HepG2 (cell line): Measurements from ENCODE around the gene PRDM11. TPM values are rescaled to one million over a fixed set of nuclear protein-coding genes. Genes with fewer than 3 reads are reported as not detected.

Source experiments
- ATAC-seq: fragments of 200-7000 bp; cut with Tn5 transposase; 3 replicates; pipeline ENCODE4 v1.9.1; 2020; ENCODE audit warnings: mild to moderate bottlenecking, moderate library complexity
- BruUV-seq: library from RNA; stranded (reverse); fragments of 400-500 nt; replicated peaks from 2 replicates; lab custom pipeline; 2021; lab: Mats Ljungman, UMichigan
- CTCF ChIA-PET: fragments of 300-600 bp; formaldehyde crosslinking; extraction: SDS; loops from one replicate; lab custom pipeline; 2021; ENCODE audit warnings: low total read pairs, inconsistent platforms, low intra/inter-chr PET ratio; lab: Yijun Ruan, JAX
- POLR2A ChIA-PET: fragments of 350-600 bp; sonication (Branson Sonifier 250); formaldehyde crosslinking; loops from one replicate; lab custom pipeline; 2020; ENCODE audit warnings: antibody characterized with exemption, inconsistent platforms; lab: Yijun Ruan, JAX
- DNase-seq: peaks from one replicate; pipeline ENCODE4 v3.0.0-alpha.2; 2015; ENCODE audit warnings: low spot score
- FAIRE-seq: peaks from 3 replicates; lab custom pipeline; 2011; peaks lifted over from hg19 to GRCh38; lab: Jason Lieb, UNC
- H2AFZ ChIP-seq: one replicate; pipeline ENCODE4 v1.6.1; 2011; ENCODE audit warnings: low read length, inconsistent platforms
- H3K27ac ChIP-seq: fragments of 300-600 bp; 3 replicates; pipeline ENCODE4 v1.8.0; 2011; ENCODE audit warnings: mixed run types, mild to moderate bottlenecking, mixed read lengths, low read length, inconsistent platforms; ENCODE audit not compliant: insufficient read depth; ENCODE audit errors: extremely low read length
- H3K27me3 ChIP-seq, 2 experiments: fragments of 200-600 bp in 1 of 2; 2 replicates in 1 of 2; 3 replicates in 1 of 2; pipeline versions ENCODE4 v1.6.0 to v1.8.0; 2011; ENCODE audit warnings: low read length in 2 of 2, mild to moderate bottlenecking in 2 of 2, moderate library complexity in 2 of 2, inconsistent platforms in 1 of 2; ENCODE audit not compliant: insufficient read depth in 2 of 2, control insufficient read depth in 1 of 2
- H3K36me3 ChIP-seq, 2 experiments: fragments of 200-600 bp in 1 of 2; replicated peaks in 1 of 2; 2 replicates in 1 of 2; 3 replicates in 1 of 2; pipeline versions ENCODE4 v1.5.1 to v1.8.0; 2011; ENCODE audit warnings: low read length in 2 of 2, inconsistent platforms in 1 of 2; ENCODE audit not compliant: insufficient read depth in 2 of 2, control insufficient read depth in 1 of 2
- H3K4me1 ChIP-seq: 2 replicates; pipeline ENCODE4 v1.5.1; 2012; ENCODE audit warnings: low read length, inconsistent platforms; ENCODE audit not compliant: insufficient read depth
- H3K4me2 ChIP-seq: 2 replicates; pipeline ENCODE4 v1.6.0; 2011; ENCODE audit warnings: low read depth, low read length, inconsistent platforms
- H3K4me3 ChIP-seq, 3 experiments: fragments of 200-600 bp in 1 of 3; sonication (generic), shearing (Covaris generic) in 1 of 3; replicated peaks in 1 of 3; 2 replicates each; pipeline ENCODE4 v1.5.1; 2011 to 2016; ENCODE audit warnings: low read length in 3 of 3, inconsistent platforms in 2 of 3, low read depth in 2 of 3, mild to moderate bottlenecking in 2 of 3, control low read depth in 1 of 3, mixed read lengths in 1 of 3; ENCODE audit not compliant: insufficient read depth in 1 of 3
- H3K79me2 ChIP-seq: one replicate; pipeline ENCODE4 v1.6.1; 2011; ENCODE audit warnings: low read length, inconsistent platforms; ENCODE audit not compliant: insufficient read depth
- H3K9ac ChIP-seq: 2 replicates; pipeline ENCODE4 v1.6.0; 2011; ENCODE audit warnings: mild to moderate bottlenecking, low read depth, low read length, inconsistent platforms; ENCODE audit not compliant: insufficient read depth
- H3K9me3 ChIP-seq: 2 replicates; pipeline ENCODE4 v1.5.1; 2012; ENCODE audit warnings: mild to moderate bottlenecking, low read length
- H4K20me1 ChIP-seq: 2 replicates; pipeline ENCODE4 v1.6.0; 2011; ENCODE audit warnings: inconsistent platforms, mild to moderate bottlenecking, low read length, moderate library complexity; ENCODE audit not compliant: insufficient read depth
- MTA1 ChIP-seq: sonication (generic); formaldehyde crosslinking; IDR thresholded peaks from 2 replicates; pipeline ENCODE4 v1.4.0; 2020; ENCODE audit warnings: missing genetic modification reagents, mild to moderate bottlenecking, borderline replicate concordance
- ZC3H4 ChIP-seq: sonication (generic); formaldehyde crosslinking; IDR thresholded peaks from 2 replicates; pipeline ENCODE4 v1.4.0; 2020; ENCODE audit warnings: missing genetic modification reagents, borderline replicate concordance
- ZFYVE20 ChIP-seq: sonication (generic); formaldehyde crosslinking; IDR thresholded peaks from 2 replicates; pipeline ENCODE4 v1.8.0; 2023; ENCODE audit warnings: low read depth, mild to moderate bottlenecking, moderate library complexity, missing genetic modification reagents, borderline replicate concordance
- ZNF280D ChIP-seq: sonication (generic); formaldehyde crosslinking; IDR thresholded peaks from 2 replicates; pipeline ENCODE4 v1.5.1; 2020; ENCODE audit warnings: mild to moderate bottlenecking, missing genetic modification reagents
- ZNF317 ChIP-seq: sonication (generic); formaldehyde crosslinking; IDR thresholded peaks from 2 replicates; pipeline ENCODE4 v1.5.0; 2020; ENCODE audit warnings: mild to moderate bottlenecking, missing genetic modification reagents
- ZNF598 ChIP-seq: sonication (generic); formaldehyde crosslinking; IDR thresholded peaks from 2 replicates; pipeline ENCODE4 v1.5.1; 2020; ENCODE audit warnings: mild to moderate bottlenecking, missing genetic modification reagents, borderline replicate concordance
- ZNF761 ChIP-seq: sonication (generic); formaldehyde crosslinking; conservative IDR thresholded peaks from 2 replicates; pipeline ENCODE4 v1.4.0; 2020; ENCODE audit warnings: mild to moderate bottlenecking, missing genetic modification reagents
- ZNF782 ChIP-seq: sonication (generic); formaldehyde crosslinking; IDR thresholded peaks from 2 replicates; pipeline ENCODE4 v1.4.0; 2020; ENCODE audit warnings: missing genetic modification reagents, mild to moderate bottlenecking, borderline replicate concordance
- WGBS: methylation state at CpG from one replicate; pipeline ENCODE4 v1.1.6; 2017; ENCODE audit warnings: low lambda C conversion rate; 5-methylcytosine and 5-hydroxymethylcytosine counted together
- in situ Hi-C: cut with HindIII; loops from 2 replicates; pipeline ENCODE4 v1.10.0; 2017; ENCODE audit warnings: low pct_unique_long_range_greater_than_20kb; ENCODE audit not compliant: extremely low pct_ligation_motif_present
- intact Hi-C: fragments of 100-400 bp; cut with micrococcal nuclease; formaldehyde crosslinking; loops from one replicate; pipeline ENCODE4 v1.10.0; 2022; ENCODE audit not compliant: unreplicated experiment
- polyA plus RNA-seq, 8 experiments: library from polyadenylated mRNA; depleted of rRNA in 3 of 8; stranded (reverse) in 7 of 8; unstranded in 1 of 8; fragments of >200 nt; fragmentation: Illumina TruSeq in 4 of 8; extraction: Trizol in 4 of 8; gene quantifications; 2 replicates each; pipeline versions ENCODE4 v1.2.1 to v1.2.3, GENCODE V29; 2011 to 2016; ENCODE audit warnings: low read depth in 4 of 8, missing spikeins in 1 of 8, mixed read lengths in 1 of 8; ENCODE audit not compliant: insufficient read depth in 1 of 8
- total RNA-seq, 5 experiments: library from RNA; depleted of rRNA; stranded (reverse); fragments of >200 nt; fragmentation: Illumina TruSeq; extraction: Trizol; gene quantifications; 2 replicates each; pipeline ENCODE4 v1.2.3, GENCODE V29; 2016; ENCODE audit warnings: low read depth in 1 of 5
- TF ChIP-seq, protein P1 (sequence below): sonication (generic); formaldehyde crosslinking; IDR thresholded peaks from 2 replicates; pipeline ENCODE4 v1.4.0; 2020; ENCODE audit warnings: missing genetic modification reagents, mild to moderate bottlenecking, borderline replicate concordance
- TF ChIP-seq, protein P2 (sequence below): sonication (generic); formaldehyde crosslinking; IDR thresholded peaks from 2 replicates; pipeline ENCODE4 v1.8.0; 2022; ENCODE audit warnings: mild to moderate bottlenecking, missing genetic modification reagents, borderline replicate concordance
- TF ChIP-seq, protein P3 (sequence below): fragments of 450-650 bp; IDR thresholded peaks from 2 replicates; pipeline ENCODE4 v1.6.1; 2017; ENCODE audit warnings: mild to moderate bottlenecking

The PRDM11 gene
- total and polyA plus RNA-seq, 2 of the 13 experiments (the other 11 are each of a cell fraction or from before 2014, with no cell fraction given) = 3.4 to 4.7 TPM

DNA sequence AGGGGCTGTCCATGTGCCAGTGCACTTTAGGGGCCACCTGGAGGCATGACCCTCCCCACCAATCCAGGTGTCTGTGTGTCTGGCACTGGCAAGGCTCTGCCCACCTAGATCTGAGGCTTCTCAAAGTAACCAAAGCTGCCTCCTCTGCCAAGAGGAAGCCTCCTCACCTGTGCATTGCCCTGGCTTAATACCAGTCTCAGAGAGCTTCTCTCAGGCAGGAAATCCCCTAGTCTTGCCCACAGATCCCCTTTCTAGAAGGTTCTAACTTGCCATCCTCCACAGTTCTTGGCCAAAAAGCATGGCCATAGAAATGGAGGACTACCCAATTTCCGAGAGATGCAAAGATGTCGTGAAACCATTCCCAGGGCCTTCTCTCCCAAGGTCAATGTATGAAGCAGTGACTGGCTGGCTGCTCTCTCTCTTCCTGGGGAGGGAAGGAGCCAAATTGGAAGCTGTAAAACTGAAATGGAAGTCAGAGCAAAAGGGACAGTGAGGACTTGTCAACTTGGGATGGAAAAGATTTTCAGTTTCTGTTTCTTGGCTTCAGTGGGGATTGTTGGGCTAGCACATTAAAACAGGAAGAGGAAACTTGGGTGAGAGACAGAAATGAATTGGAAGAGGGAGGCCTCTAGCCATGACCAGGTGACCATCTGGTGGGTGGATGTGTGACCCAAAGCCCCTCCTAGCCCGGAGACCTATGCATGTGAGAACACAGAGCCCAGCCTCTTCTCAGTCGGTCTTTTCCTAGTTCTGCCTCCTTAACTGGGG lies 68.8 kb downstream of the PRDM11 start:
- BruUV-seq = no TSS peak
- in situ Hi-C loops = no loop called here
- H3K9me3 ChIP-seq = no peaks in the 10 kb centered on the region
- TF ChIP-seq, protein P1, sequence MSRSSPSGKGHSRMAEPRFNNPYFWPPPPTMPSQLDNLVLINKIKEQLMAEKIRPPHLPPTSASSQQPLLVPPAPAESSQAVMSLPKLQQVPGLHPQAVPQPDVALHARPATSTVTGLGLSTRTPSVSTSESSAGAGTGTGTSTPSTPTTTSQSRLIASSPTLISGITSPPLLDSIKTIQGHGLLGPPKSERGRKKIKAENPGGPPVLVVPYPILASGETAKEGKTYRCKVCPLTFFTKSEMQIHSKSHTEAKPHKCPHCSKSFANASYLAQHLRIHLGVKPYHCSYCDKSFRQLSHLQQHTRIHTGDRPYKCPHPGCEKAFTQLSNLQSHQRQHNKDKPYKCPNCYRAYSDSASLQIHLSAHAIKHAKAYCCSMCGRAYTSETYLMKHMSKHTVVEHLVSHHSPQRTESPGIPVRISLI (CRISPR knock-in tag) = no peak
- TF ChIP-seq ZNF598 (CRISPR knock-in tag) (no peak), ZC3H4 (CRISPR knock-in tag) (no peak), ZNF280D (no peak), ZNF761 (no peak), MTA1 (no peak), ZNF317 (CRISPR knock-in tag) (no peak), ZFYVE20 (CRISPR knock-in tag) (no peak), ZNF782 (CRISPR knock-in tag) (no peak)
- TF ChIP-seq, protein P2, sequence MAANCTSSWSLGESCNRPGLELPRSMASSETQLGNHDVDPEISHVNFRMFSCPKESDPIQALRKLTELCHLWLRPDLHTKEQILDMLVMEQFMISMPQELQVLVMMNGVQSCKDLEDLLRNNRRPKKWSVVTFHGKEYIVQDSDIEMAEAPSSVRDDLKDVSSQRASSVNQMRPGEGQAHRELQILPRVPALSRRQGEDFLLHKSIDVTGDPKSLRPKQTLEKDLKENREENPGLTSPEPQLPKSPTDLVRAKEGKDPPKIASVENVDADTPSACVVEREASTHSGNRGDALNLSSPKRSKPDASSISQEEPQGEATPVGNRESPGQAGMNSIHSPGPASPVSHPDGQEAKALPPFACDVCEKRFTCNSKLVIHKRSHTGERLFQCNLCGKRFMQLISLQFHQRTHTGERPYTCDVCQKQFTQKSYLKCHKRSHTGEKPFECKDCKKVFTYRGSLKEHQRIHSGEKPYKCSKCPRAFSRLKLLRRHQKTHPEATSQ (CRISPR knock-in tag) = no peak
- TF ChIP-seq, protein P3, sequence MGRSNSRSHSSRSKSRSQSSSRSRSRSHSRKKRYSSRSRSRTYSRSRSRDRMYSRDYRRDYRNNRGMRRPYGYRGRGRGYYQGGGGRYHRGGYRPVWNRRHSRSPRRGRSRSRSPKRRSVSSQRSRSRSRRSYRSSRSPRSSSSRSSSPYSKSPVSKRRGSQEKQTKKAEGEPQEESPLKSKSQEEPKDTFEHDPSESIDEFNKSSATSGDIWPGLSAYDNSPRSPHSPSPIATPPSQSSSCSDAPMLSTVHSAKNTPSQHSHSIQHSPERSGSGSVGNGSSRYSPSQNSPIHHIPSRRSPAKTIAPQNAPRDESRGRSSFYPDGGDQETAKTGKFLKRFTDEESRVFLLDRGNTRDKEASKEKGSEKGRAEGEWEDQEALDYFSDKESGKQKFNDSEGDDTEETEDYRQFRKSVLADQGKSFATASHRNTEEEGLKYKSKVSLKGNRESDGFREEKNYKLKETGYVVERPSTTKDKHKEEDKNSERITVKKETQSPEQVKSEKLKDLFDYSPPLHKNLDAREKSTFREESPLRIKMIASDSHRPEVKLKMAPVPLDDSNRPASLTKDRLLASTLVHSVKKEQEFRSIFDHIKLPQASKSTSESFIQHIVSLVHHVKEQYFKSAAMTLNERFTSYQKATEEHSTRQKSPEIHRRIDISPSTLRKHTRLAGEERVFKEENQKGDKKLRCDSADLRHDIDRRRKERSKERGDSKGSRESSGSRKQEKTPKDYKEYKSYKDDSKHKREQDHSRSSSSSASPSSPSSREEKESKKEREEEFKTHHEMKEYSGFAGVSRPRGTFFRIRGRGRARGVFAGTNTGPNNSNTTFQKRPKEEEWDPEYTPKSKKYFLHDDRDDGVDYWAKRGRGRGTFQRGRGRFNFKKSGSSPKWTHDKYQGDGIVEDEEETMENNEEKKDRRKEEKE = no peak
- ChIA-PET CTCF (no interaction called here), POLR2A (no interaction called here)
- H3K36me3 ChIP-seq = peaks cover 0 to 7% of the 10 kb centered on the region in 2 experiments; a peak in 4 of 5 replicates
- no peaks in the 10 kb centered on the region for H4K20me1 ChIP-seq
- no peak for FAIRE-seq
- no peak overlapping the region for H2AFZ ChIP-seq
- H3K27me3 ChIP-seq = no peaks in the 10 kb centered on the region
- no peak overlapping the region for H3K9ac ChIP-seq
- no peak overlapping the region for H3K4me3 ChIP-seq
- H3K4me1 ChIP-seq = no peaks in the 10 kb centered on the region
- no peak overlapping the region for H3K4me2 ChIP-seq
- H3K79me2 ChIP-seq = no peaks in the 10 kb centered on the region
- 90% methylated on average over 4 of the region's 4 CpGs for WGBS
- no peak overlapping the region for H3K27ac ChIP-seq
- no peak for ATAC-seq
- no peak for DNase-seq
- intact Hi-C loops = no loop called here
